NB4 (cell line): Measurements from ENCODE around the gene COL4A2.

Experiments used
- POLR2A ChIP-seq: IDR thresholded peaks from 2 replicates; pipeline ENCODE4 v1.6.1; 2011; ENCODE audit warnings: mild to moderate bottlenecking; ENCODE audit not compliant: insufficient read length; ENCODE audit errors: extremely low read depth
- TF ChIP-seq, protein P1 (sequence below): IDR thresholded peaks from one replicate; pipeline ENCODE4 v1.5.1; 2012; ENCODE audit warnings: low read depth, low read length

DNA sequence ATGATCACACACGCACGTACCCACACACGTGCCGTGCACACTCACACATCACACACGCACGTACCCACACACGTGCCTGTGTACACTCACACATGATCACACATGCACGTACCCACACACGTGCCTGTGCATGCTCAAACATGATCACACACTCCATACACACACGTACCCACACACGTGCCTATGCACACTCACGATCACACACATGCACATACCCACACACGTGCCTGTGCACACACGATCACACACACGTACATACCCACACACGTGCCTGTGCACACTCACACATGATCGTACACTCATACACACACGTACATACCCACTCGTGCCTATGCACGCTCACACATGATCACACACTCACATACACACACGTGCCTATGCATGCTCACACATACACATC, 167.6 kb downstream of the COL4A2 start:
- TF ChIP-seq, protein P1, sequence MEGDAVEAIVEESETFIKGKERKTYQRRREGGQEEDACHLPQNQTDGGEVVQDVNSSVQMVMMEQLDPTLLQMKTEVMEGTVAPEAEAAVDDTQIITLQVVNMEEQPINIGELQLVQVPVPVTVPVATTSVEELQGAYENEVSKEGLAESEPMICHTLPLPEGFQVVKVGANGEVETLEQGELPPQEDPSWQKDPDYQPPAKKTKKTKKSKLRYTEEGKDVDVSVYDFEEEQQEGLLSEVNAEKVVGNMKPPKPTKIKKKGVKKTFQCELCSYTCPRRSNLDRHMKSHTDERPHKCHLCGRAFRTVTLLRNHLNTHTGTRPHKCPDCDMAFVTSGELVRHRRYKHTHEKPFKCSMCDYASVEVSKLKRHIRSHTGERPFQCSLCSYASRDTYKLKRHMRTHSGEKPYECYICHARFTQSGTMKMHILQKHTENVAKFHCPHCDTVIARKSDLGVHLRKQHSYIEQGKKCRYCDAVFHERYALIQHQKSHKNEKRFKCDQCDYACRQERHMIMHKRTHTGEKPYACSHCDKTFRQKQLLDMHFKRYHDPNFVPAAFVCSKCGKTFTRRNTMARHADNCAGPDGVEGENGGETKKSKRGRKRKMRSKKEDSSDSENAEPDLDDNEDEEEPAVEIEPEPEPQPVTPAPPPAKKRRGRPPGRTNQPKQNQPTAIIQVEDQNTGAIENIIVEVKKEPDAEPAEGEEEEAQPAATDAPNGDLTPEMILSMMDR = no peak
- TF ChIP-seq POLR2A = no peak
